GM12873 (cell line): Measurements from ENCODE around the gene HIPK4.

Source experiments
- CTCF ChIP-seq: IDR thresholded peaks from 2 replicates; pipeline ENCODE4 v1.5.1; 2012; ENCODE audit warnings: low read depth, mild to moderate bottlenecking, moderate library complexity, low read length, control low read depth; ENCODE audit not compliant: insufficient read depth; ENCODE audit errors: missing control alignments

The HIPK4 gene, protein sequence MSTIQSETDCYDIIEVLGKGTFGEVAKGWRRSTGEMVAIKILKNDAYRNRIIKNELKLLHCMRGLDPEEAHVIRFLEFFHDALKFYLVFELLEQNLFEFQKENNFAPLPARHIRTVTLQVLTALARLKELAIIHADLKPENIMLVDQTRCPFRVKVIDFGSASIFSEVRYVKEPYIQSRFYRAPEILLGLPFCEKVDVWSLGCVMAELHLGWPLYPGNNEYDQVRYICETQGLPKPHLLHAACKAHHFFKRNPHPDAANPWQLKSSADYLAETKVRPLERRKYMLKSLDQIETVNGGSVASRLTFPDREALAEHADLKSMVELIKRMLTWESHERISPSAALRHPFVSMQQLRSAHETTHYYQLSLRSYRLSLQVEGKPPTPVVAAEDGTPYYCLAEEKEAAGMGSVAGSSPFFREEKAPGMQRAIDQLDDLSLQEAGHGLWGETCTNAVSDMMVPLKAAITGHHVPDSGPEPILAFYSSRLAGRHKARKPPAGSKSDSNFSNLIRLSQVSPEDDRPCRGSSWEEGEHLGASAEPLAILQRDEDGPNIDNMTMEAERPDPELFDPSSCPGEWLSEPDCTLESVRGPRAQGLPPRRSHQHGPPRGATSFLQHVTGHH

GRCh38 chr19:40390084-40390742 is at the start of gene HIPK4:
TSS of gene HIPK4 (minus strand) at chr19:40390181. CDS start at chr19:40389902, 279 bp downstream.
- no peak for TF ChIP-seq CTCF

DNA sequence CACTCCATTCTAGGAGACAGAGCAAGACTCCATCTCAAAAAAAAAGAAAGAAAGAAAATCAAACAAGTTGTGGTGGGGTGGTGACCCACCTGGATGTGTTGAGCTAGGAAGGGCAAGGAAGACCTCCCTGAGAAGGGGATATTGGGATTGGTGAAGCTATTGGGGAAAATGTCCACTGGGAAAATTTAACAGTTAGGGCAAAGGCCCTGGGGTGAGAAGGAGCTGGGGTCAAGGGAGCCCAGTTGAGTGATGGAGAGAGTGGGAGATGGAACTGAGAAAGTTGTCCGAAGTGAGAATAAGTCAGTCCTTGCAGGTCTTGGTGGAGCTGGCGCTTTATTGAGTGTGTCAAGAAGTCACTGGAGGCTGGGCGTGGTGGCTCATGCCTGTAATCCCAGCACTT is 48.3 kb upstream of the HIPK4 start:
- TF ChIP-seq CTCF, result no peak

DNA sequence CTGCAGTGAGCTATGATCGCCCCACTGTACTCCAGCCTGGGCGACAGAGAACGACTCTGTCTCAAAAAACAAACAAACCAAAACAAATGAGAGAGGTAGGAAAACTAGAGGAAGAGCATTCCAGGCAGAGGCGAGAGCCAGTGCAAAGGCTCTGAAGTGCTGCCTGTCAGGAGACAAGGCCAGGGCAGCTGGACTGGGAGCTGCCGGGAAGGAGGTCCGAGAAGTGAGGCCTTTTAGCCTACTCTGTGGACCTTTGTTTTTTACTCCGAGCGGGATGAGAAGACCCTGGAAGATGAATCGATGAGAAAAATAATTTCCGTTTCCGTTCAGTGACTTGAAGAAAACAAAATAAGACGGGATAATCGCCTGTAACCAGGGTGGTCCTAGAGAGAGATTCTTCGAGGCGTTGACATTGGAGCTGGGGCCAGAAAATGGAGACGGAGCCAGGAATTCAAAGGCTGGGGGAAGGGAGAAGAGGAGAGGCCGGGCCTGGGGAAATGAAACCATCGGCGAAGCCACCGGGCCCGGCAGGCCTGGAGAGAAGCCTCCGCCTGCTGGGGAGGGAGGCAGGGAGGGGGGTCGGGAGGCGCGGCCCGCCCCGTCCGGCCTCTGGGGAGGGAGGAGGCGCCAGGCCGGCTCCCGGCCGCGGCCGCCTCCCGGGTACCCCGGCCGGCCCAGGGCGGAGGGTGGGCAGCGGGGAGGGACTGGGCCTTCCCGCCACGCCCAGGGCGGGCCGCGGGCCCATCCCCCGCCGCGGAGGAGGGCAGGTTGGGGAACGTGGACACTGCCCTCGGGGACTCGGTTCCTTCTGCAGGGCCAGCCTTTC is 43.6 kb upstream of the HIPK4 start:
- TF ChIP-seq CTCF, result no peak

GRCh38 chr19:40431698-40432097 is 41.7 kb upstream of the HIPK4 start:
- no peak for TF ChIP-seq CTCF

GRCh38 chr19:40425450-40426287 is 35.7 kb upstream of the HIPK4 start, which contains the start of gene SERTAD1:
TSS of gene SERTAD1 (minus strand) at chr19:40425992. CDS start at chr19:40423546, 2,446 bp downstream.
- peak; percentile 71 for TF ChIP-seq CTCF

DNA sequence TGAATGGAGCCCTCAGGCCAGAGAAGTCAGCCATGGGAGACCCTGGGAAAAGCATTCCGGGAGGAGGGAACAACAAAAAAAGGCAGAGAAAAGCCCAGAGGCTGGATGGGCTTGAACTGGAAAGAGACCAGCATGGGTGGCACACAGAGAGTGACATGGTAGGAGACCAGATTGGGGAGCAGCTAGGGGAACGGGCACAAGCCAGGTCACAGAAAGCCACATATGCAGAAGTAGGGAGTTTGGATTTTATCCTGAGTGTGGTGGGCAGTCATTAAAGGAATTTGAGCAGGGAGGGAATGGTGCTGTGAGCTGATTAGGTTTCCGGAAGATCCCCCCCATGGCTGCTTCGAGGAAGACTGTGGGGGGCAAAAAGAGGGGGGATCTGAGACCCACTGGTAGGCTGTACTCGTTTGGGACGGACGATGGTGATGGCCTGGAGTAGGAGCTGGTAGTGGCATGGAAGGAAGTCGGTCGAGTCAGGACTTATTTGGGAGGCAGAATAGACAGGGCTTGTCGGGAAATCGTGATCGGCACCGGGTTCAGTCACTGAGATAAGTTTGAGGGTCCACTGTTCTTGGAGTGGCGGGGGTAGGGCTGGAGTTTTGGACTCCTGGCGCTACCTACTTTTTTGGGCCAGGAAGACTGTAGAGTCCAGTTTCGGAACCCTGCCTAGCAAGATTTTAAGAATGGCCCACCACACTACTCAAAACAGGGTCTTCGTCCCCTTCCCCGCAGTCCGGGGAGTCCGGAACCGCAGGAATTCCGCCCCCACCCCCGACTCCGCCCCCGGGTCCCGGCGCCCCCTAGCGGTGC is 34.9 kb upstream of the HIPK4 start:
- TF ChIP-seq CTCF, result no peak
